KMS-11 (cell line): Measurements from ENCODE around the gene RASAL2.

Source experiments
- H2AFZ ChIP-seq: fragments of 200-600 bp; sonication (generic); 2 replicates; pipeline ENCODE4 v1.6.1; 2016; ENCODE audit warnings: antibody characterized with exemption, mixed run types, low read depth
- H3K27ac ChIP-seq: fragments of 200-600 bp; sonication (generic); 2 replicates; pipeline ENCODE4 v1.6.1; 2016; ENCODE audit warnings: mild to moderate bottlenecking, mixed run types
- H3K27me3 ChIP-seq: fragments of 200-600 bp; sonication (generic); 2 replicates; pipeline ENCODE4 v1.6.1; 2017; ENCODE audit warnings: mild to moderate bottlenecking, low read depth, mixed run types, moderate library complexity; ENCODE audit not compliant: insufficient read depth
- H3K36me3 ChIP-seq: fragments of 200-600 bp; sonication (generic); 2 replicates; pipeline ENCODE4 v1.6.1; 2017; ENCODE audit warnings: mild to moderate bottlenecking, mixed run types; ENCODE audit not compliant: insufficient read depth
- H3K4me1 ChIP-seq: fragments of 200-600 bp; sonication (generic); 2 replicates; pipeline ENCODE4 v1.6.1; 2016; ENCODE audit warnings: mild to moderate bottlenecking, low read depth, mixed run types; ENCODE audit not compliant: poor library complexity, severe bottlenecking
- H3K4me2 ChIP-seq: fragments of 200-600 bp; sonication (generic); 2 replicates; pipeline ENCODE4 v1.7.0; 2016; ENCODE audit warnings: mild to moderate bottlenecking, mixed run types
- H3K4me3 ChIP-seq: fragments of 200-600 bp; sonication (generic); IDR thresholded peaks from 2 replicates; pipeline ENCODE4 v1.6.1; 2017; ENCODE audit warnings: low read depth, low read length, mixed read lengths; ENCODE audit not compliant: insufficient read depth
- H3K79me2 ChIP-seq: fragments of 200-600 bp; sonication (generic); 2 replicates; pipeline ENCODE4 v1.6.1; 2016; ENCODE audit warnings: low read depth, mixed run types; ENCODE audit not compliant: insufficient read depth
- H3K9ac ChIP-seq: fragments of 200-600 bp; sonication (generic); 2 replicates; pipeline ENCODE4 v1.6.1; 2016; ENCODE audit warnings: mild to moderate bottlenecking, mixed run types
- H4K20me1 ChIP-seq: fragments of 200-600 bp; sonication (generic); 2 replicates; pipeline ENCODE4 v1.6.1; 2016; ENCODE audit warnings: mild to moderate bottlenecking, mixed run types; ENCODE audit not compliant: insufficient read depth
- CTCF ChIP-seq: fragments of 200-600 bp; sonication (generic); conservative IDR thresholded peaks from 2 replicates; pipeline ENCODE4 v1.6.1; 2017; ENCODE audit warnings: low read depth, mild to moderate bottlenecking, antibody characterized with exemption, low read length, moderate library complexity, mixed read lengths

RASAL2 gene

GRCh38 chr1:178506669-178507068, 412.8 kb downstream of the RASAL2 start:
- Histone ChIP-seq H3K79me2 (no peaks in the 10 kb centered on the region), H2AFZ (no peak overlapping the region)

GRCh38 chr1:178509414-178510007, 415.6 kb downstream of the RASAL2 start:
- Histone ChIP-seq H2AFZ (no peak overlapping the region), H3K4me1 (no peaks in the 10 kb centered on the region), H4K20me1 (no peaks in the 10 kb centered on the region), H3K9ac (no peak overlapping the region), H3K27me3 (no peaks in the 10 kb centered on the region), H3K27ac (no peak overlapping the region), H3K4me2 (no peak overlapping the region), H3K79me2 (no peaks in the 10 kb centered on the region), H3K4me3 (no peak overlapping the region), H3K36me3 (no peaks in the 10 kb centered on the region)
- TF ChIP-seq CTCF, result no peak

More at GRCh38 chr1:178506669-178507068, 412.8 kb downstream of the RASAL2 start:
- Histone ChIP-seq H3K4me1 (no peaks in the 10 kb centered on the region), H3K27me3 (no peaks in the 10 kb centered on the region), H4K20me1 (no peaks in the 10 kb centered on the region), H3K9ac (no peak overlapping the region), H3K4me2 (no peak overlapping the region), H3K27ac (no peak overlapping the region), H3K4me3 (no peak overlapping the region), H3K36me3 (no peaks in the 10 kb centered on the region)
- no peak for TF ChIP-seq CTCF

- Histone ChIP-seq H3K4me3 (no peak overlapping the region), H3K27ac (no peak overlapping the region), H3K4me1 (no peaks in the 10 kb centered on the region), H3K4me2 (no peak overlapping the region), H3K36me3 (no peaks in the 10 kb centered on the region), H3K9ac (no peak overlapping the region), H3K79me2 (no peaks in the 10 kb centered on the region), H2AFZ (no peak overlapping the region), H3K27me3 (no peaks in the 10 kb centered on the region), H4K20me1 (no peaks in the 10 kb centered on the region)
- no peak for TF ChIP-seq CTCF
These were observed 416.3 kb downstream of the RASAL2 start for GRCh38 chr1:178510155-178510554.

- Histone ChIP-seq H3K79me2 (no peaks in the 10 kb centered on the region), H3K4me3 (no peak within 1 kb of the TSS), H4K20me1 (no peaks in the 10 kb centered on the region), H3K4me1 (no peaks in the 10 kb centered on the region), H3K4me2 (no peak within 1 kb of the TSS), H3K27ac (no peak within 1 kb of the TSS), H3K27me3 (no peaks in the 10 kb centered on the region), H3K36me3 (no peaks in the 10 kb centered on the region), H2AFZ (no peak within 1 kb of the TSS), H3K9ac (no peak within 1 kb of the TSS)
- TF ChIP-seq CTCF, result no peak
These were observed 418.8 kb downstream of the RASAL2 start, which contains the start of gene TEX35 for GRCh38 chr1:178512566-178513277. TSS of gene TEX35 (plus strand) at chr1:178513109. CDS start at chr1:178513189, 80 bp downstream.
